GM23338 (cell line): ENCODE results near the gene PPP1R3D. TPM values are rescaled to one million over a fixed set of nuclear protein-coding genes. Genes with fewer than 3 reads are reported as not detected.

Source experiments
- ATAC-seq: fragments of 200-7000 bp; cut with Tn5 transposase; 3 replicates; pipeline ENCODE4 v1.9.1; 2020
- DNase-seq: peaks from one replicate; pipeline ENCODE4 v3.0.0-alpha.2; 2015; ENCODE audit warnings: low spot score
- H2AFZ ChIP-seq: fragments of 200-600 bp; sonication (generic); 2 replicates; pipeline ENCODE4 v1.8.0; 2016; ENCODE audit warnings: antibody characterized with exemption, mild to moderate bottlenecking, moderate library complexity
- H3F3A ChIP-seq: fragments of 200-600 bp; sonication (generic); replicated peaks from 2 replicates; pipeline ENCODE4 v1.8.0; 2017; ENCODE audit warnings: antibody characterized with exemption, mixed run types, low read depth
- H3K27ac ChIP-seq: fragments of 200-600 bp; sonication (generic); 2 replicates; pipeline ENCODE4 v1.6.1; 2016; ENCODE audit warnings: low read depth
- H3K27me3 ChIP-seq: fragments of 200-600 bp; sonication (generic); 2 replicates; pipeline ENCODE4 v1.8.0; 2016; ENCODE audit warnings: mild to moderate bottlenecking, mixed run types, moderate library complexity; ENCODE audit not compliant: insufficient read depth
- H3K36me3 ChIP-seq: fragments of 200-600 bp; sonication (generic); 2 replicates; pipeline ENCODE4 v1.8.0; 2016; ENCODE audit warnings: mild to moderate bottlenecking; ENCODE audit not compliant: insufficient read depth
- H3K4me1 ChIP-seq: fragments of 200-600 bp; sonication (generic); 2 replicates; pipeline ENCODE4 v1.8.0; 2016; ENCODE audit warnings: mild to moderate bottlenecking, moderate library complexity; ENCODE audit not compliant: insufficient read depth
- H3K4me2 ChIP-seq: fragments of 200-600 bp; sonication (generic); 2 replicates; pipeline ENCODE4 v1.7.1; 2017; ENCODE audit warnings: mixed run types
- H3K4me3 ChIP-seq: fragments of 200-600 bp; sonication (generic); 2 replicates; pipeline ENCODE4 v1.6.1; 2016; ENCODE audit warnings: mixed run types
- H3K79me2 ChIP-seq: fragments of 200-600 bp; sonication (generic); replicated peaks from 2 replicates; pipeline ENCODE4 v1.8.0; 2017; ENCODE audit warnings: mild to moderate bottlenecking; ENCODE audit not compliant: insufficient read depth
- H3K9me2 ChIP-seq: fragments of 200-600 bp; sonication (generic); 2 replicates; pipeline ENCODE4 v1.8.0; 2017; ENCODE audit not compliant: insufficient read depth
- H4K20me1 ChIP-seq: fragments of 200-600 bp; sonication (generic); replicated peaks from 2 replicates; pipeline ENCODE4 v1.8.0; 2017; ENCODE audit warnings: mild to moderate bottlenecking; ENCODE audit not compliant: insufficient read depth
- H3K27ac Mint-ChIP-seq: 2 replicates; pipeline ENCODE4 v1.8.0; 2020; ENCODE audit warnings: inconsistent platforms, mild to moderate bottlenecking, moderate library complexity, mixed read lengths
- H3K27me3 Mint-ChIP-seq: 3 replicates; pipeline ENCODE4 v1.8.0; 2022; ENCODE audit warnings: low read depth, mild to moderate bottlenecking, moderate library complexity, mixed read lengths, inconsistent platforms; ENCODE audit not compliant: insufficient read depth, poor library complexity
- H3K36me3 Mint-ChIP-seq: 3 replicates; pipeline ENCODE4 v1.8.0; 2021; ENCODE audit warnings: low read depth, mild to moderate bottlenecking, inconsistent platforms, moderate library complexity, mixed read lengths
- H3K4me1 Mint-ChIP-seq: 3 replicates; pipeline ENCODE4 v1.8.0; 2020; ENCODE audit warnings: mild to moderate bottlenecking, inconsistent platforms, mixed read lengths
- H3K4me3 Mint-ChIP-seq: 3 replicates; pipeline ENCODE4 v1.8.0; 2021; ENCODE audit warnings: moderate library complexity, mild to moderate bottlenecking, inconsistent platforms, mixed read lengths
- H3K9me3 Mint-ChIP-seq: 3 replicates; pipeline ENCODE4 v1.8.0; 2020; ENCODE audit warnings: moderate library complexity, mild to moderate bottlenecking, inconsistent platforms, mixed read lengths
- CREB1 ChIP-seq: fragments of 250-450 bp; sonication (Bioruptor Pico); IDR thresholded peaks from 2 replicates; pipeline ENCODE4 v1.5.0; 2020; ENCODE audit warnings: low read depth, mild to moderate bottlenecking, moderate library complexity
- CTCF ChIP-seq, 2 experiments: fragments of 200-600 bp in 1 of 2; sonication (generic) in 1 of 2; conservative IDR thresholded peaks; 2 replicates each; pipeline versions ENCODE4 v1.5.1 to v1.6.1; 2016 to 2017; ENCODE audit warnings: antibody characterized with exemption in 2 of 2, low read depth in 2 of 2, mild to moderate bottlenecking in 2 of 2, moderate library complexity in 1 of 2
- ETS1 ChIP-seq: IDR thresholded peaks from 2 replicates; pipeline ENCODE4 v1.6.1; 2016; ENCODE audit warnings: antibody characterized with exemption
- EZH2 ChIP-seq: fragments of 200-600 bp; sonication (generic); IDR thresholded peaks from one replicate; pipeline ENCODE4 v1.8.0; 2017; ENCODE audit warnings: antibody characterized with exemption, mild to moderate bottlenecking, low read depth; ENCODE audit not compliant: unreplicated experiment
- EZH2phosphoT487 ChIP-seq: fragments of 200-600 bp; sonication (generic); IDR thresholded peaks from one replicate; pipeline ENCODE4 v1.8.1; 2018; ENCODE audit warnings: antibody characterized with exemption; ENCODE audit not compliant: unreplicated experiment
- JUNB ChIP-seq: IDR thresholded peaks from one replicate; pipeline ENCODE4 v1.6.1; 2016; ENCODE audit warnings: antibody characterized with exemption; ENCODE audit not compliant: unreplicated experiment
- NANOG ChIP-seq: IDR thresholded peaks from 2 replicates; pipeline ENCODE4 v1.6.1; 2016; ENCODE audit warnings: antibody characterized with exemption, borderline replicate concordance
- POLR2AphosphoS5 ChIP-seq: IDR thresholded peaks from 2 replicates; pipeline ENCODE4 v1.6.1; 2016; ENCODE audit warnings: antibody characterized with exemption, low read depth
- REST ChIP-seq: IDR thresholded peaks from one replicate; pipeline ENCODE4 v1.6.1; 2018; ENCODE audit warnings: antibody characterized with exemption; ENCODE audit not compliant: unreplicated experiment
- STAT1 ChIP-seq: IDR thresholded peaks from one replicate; pipeline ENCODE4 v1.6.1; 2016; ENCODE audit warnings: antibody characterized with exemption; ENCODE audit not compliant: unreplicated experiment
- ZNF114 ChIP-seq: fragments of 250-450 bp; sonication (Bioruptor Pico); IDR thresholded peaks from 2 replicates; pipeline ENCODE4 v1.5.0; 2020; ENCODE audit warnings: mild to moderate bottlenecking, moderate library complexity
- ZNF331 ChIP-seq: fragments of 250-450 bp; sonication (Bioruptor Pico); IDR thresholded peaks from 2 replicates; pipeline ENCODE4 v1.5.0; 2020; ENCODE audit warnings: low read depth, mild to moderate bottlenecking, moderate library complexity
- ZNF462 ChIP-seq: fragments of 250-450 bp; sonication (Bioruptor Pico); IDR thresholded peaks from 2 replicates; pipeline ENCODE4 v1.5.0; 2020; ENCODE audit warnings: mild to moderate bottlenecking, moderate library complexity
- polyA plus RNA-seq: library from polyadenylated mRNA; unstranded; fragments of >200 nt; fragmentation: Nextera tagmentation; extraction: Ambion mirVana; gene quantifications from 2 replicates; pipeline ENCODE4 v1.2.1, GENCODE V29; 2016
- total RNA-seq: library from RNA; depleted of rRNA; stranded (reverse); fragments of >200 nt; shearing (Covaris generic); gene quantifications from 2 replicates; pipeline ENCODE4 v1.2.3, GENCODE V29; 2014

PPP1R3D gene
- total and polyA plus RNA-seq, 2 experiments from 2014 or later: 1.4 to 3.0 TPM

- no peak for DNase-seq
- no peak overlapping the region; the same call in 1 of the 2 replicates for H2AFZ ChIP-seq
- Mint-ChIP-seq H3K27ac (no peak overlapping the region), H3K9me3 (no peaks in the 10 kb centered on the region; the same call in 2 of the 3 replicates), H3K27me3 (no peaks in the 10 kb centered on the region), H3K36me3 (0 out of 3 replicates have a peak, but pooled peaks cover 4% of the 10 kb centered on the region), H3K4me3 (no peak overlapping the region), H3K4me1 (peaks cover 19% of the 10 kb centered on the region)
- H3F3A ChIP-seq: no peaks in the 10 kb centered on the region
- no peaks in the 10 kb centered on the region for H3K9me2 ChIP-seq
- H3K4me3 ChIP-seq: no peak overlapping the region
- peaks cover 8% of the 10 kb centered on the region for H3K4me1 ChIP-seq
- H3K27ac ChIP-seq: no peak overlapping the region
- H3K36me3 ChIP-seq: no peaks in the 10 kb centered on the region
- H3K4me2 ChIP-seq: no peak overlapping the region
- no peaks in the 10 kb centered on the region for H3K27me3 ChIP-seq
- H4K20me1 ChIP-seq: no peaks in the 10 kb centered on the region
- no peak for TF ChIP-seq ETS1
- no peak for TF ChIP-seq CREB1 (CRISPR knock-in tag)
- TF ChIP-seq EZH2: no peak
- no peak for TF ChIP-seq NANOG
- no peak for TF ChIP-seq EZH2phosphoT487
- TF ChIP-seq REST: no peak
- no peak for TF ChIP-seq ZNF331 (CRISPR knock-in tag)
- no peak for TF ChIP-seq ZNF462
- no peak for TF ChIP-seq POLR2AphosphoS5
- no peak for TF ChIP-seq JUNB
- no peak for TF ChIP-seq CTCF (conservative IDR thresholded peaks at IDR 0.05; ENCODE audit: low read depth in 2 of 2)
- no peak for TF ChIP-seq ZNF114
- no peak for TF ChIP-seq STAT1
- ATAC-seq: peak; percentile 52; the same call in 2 of the 3 replicates
- no peaks in the 10 kb centered on the region for H3K79me2 ChIP-seq
Observed at GRCh38 chr20:59988141-59988540, 48.0 kb upstream of the PPP1R3D start.
